Lower leg skin (tissue), 3 donors: Measurements from ENCODE around the gene SKIDA1.

Experiments used
- CTCF ChIP-seq, 3 donors: fragments of 450-650 bp; IDR thresholded peaks; one replicate each; pipeline ENCODE4 v1.5.1; 2016; ENCODE audit warnings: antibody characterized with exemption in 3 of 3, mild to moderate bottlenecking in 3 of 3, moderate library complexity in 2 of 3
- POLR2A ChIP-seq, 2 donors: fragments of 450-650 bp; IDR thresholded peaks; one replicate each; pipeline ENCODE4 v1.6.1; 2016 to 2017; ENCODE audit warnings: antibody characterized with exemption in 2 of 2, mild to moderate bottlenecking in 1 of 2, moderate library complexity in 1 of 2

GRCh38 chr10:21495752-21496342 lies 29.6 kb downstream of the SKIDA1 start:
- TF ChIP-seq CTCF (IDR thresholded peaks at IDR 0.05), result peak in 1 of 3 donors; percentile 61
- TF ChIP-seq POLR2A (IDR thresholded peaks at IDR 0.05), result no peak
